NCI-H524 (cell line): ENCODE results near the gene CYB5R3.
A peak's percentile ranks its signal among the peaks of the same experiment; 100 is the strongest.
"Not testable (repeated sequence)": the region's sequence is repeated elsewhere in the genome, so short reads cannot be mapped to it uniquely, and the experiment has no call there.

Experiments used
- DNase-seq, 2 experiments: peaks; one replicate each; lab custom pipeline; 2025; lab: John Stamatoyannopoulos, UW

The CYB5R3 gene

GRCh38 chr22:42623756-42624441, 25.3 kb downstream of the CYB5R3 start:
- DNase-seq: no peak

GRCh38 chr22:42623301-42623751, 25.9 kb downstream of the CYB5R3 start:
- no peak for DNase-seq

GRCh38 chr22:42622061-42622710, 27.0 kb downstream of the CYB5R3 start:
- DNase-seq: no peak

- DNase-seq: peak in 1 of 2 experiments; percentile 62
Measured at GRCh38 chr22:42621505-42622002, 27.6 kb downstream of the CYB5R3 start.

GRCh38 chr22:42620084-42620483, 29.1 kb downstream of the CYB5R3 start:
- no peak for DNase-seq

GRCh38 chr22:42619261-42620063, 29.7 kb downstream of the CYB5R3 start:
- no peak for DNase-seq

- DNase-seq: no peak
Measured at GRCh38 chr22:42617155-42617983, 31.8 kb downstream of the CYB5R3 start.

GRCh38 chr22:42615860-42616175, 33.4 kb downstream of the CYB5R3 start:
- DNase-seq: peak in 1 of 2 experiments; percentile 55

- peak; percentile 96 for DNase-seq
Measured at GRCh38 chr22:42615092-42615859, 33.9 kb downstream of the CYB5R3 start.

GRCh38 chr22:42614312-42615091, 34.7 kb downstream of the CYB5R3 start, which contains the start of gene POLDIP3:
POLDIP3 (minus strand) TSS chr22:42614883; CDS start chr22:42614857, 26 bp downstream.
- DNase-seq: peak; percentile 93 to 99

GRCh38 chr22:42613872-42614301, 35.3 kb downstream of the CYB5R3 start:
- no peak for DNase-seq

- DNase-seq: no peak
Measured at GRCh38 chr22:42612336-42612735, 36.9 kb downstream of the CYB5R3 start.

- no peak for DNase-seq
Measured at GRCh38 chr22:42611051-42611450, 38.1 kb downstream of the CYB5R3 start.

GRCh38 chr22:42610186-42610585, 39.0 kb downstream of the CYB5R3 start:
- DNase-seq: no peak

GRCh38 chr22:42608823-42609361, 40.3 kb downstream of the CYB5R3 start:
- DNase-seq: no peak

GRCh38 chr22:42608136-42608822, 40.9 kb downstream of the CYB5R3 start:
- no peak for DNase-seq

GRCh38 chr22:42607641-42608040, 41.6 kb downstream of the CYB5R3 start:
- not testable (repeated sequence) for DNase-seq

GRCh38 chr22:42604403-42604802, 44.8 kb downstream of the CYB5R3 start:
- DNase-seq: no peak

- DNase-seq: no peak
Measured at GRCh38 chr22:42603427-42603826, 45.8 kb downstream of the CYB5R3 start.
